Activated naive CD8-positive, alpha-beta T cell treated with anti-CD3 and anti-CD28 coated beads, Interleukin-2, amount 10 ng/mL, durations not matched to agents 7 days and 5 days (primary cell): Measurements from ENCODE around the gene COL5A2. TPM values are rescaled to one million over a fixed set of nuclear protein-coding genes. Genes with fewer than 3 reads are reported as not detected.

ENCODE experiments used
- ATAC-seq: fragments of 150-1000 bp; cut with Tn5 transposase; one replicate; pipeline ENCODE4 v1.10.0; 2021; ENCODE audit warnings: low read depth, moderate library complexity
- POLR2A ChIA-PET: fragments of 350-600 bp; sonication (Branson Sonifier 250); formaldehyde crosslinking; loops from one replicate; lab custom pipeline; 2021; ENCODE audit warnings: antibody characterized with exemption; lab: Charles Lee
- DNase-seq: peaks from one replicate; pipeline ENCODE4 v3.0.0; 2021
- H3K27ac Mint-ChIP-seq: one replicate; pipeline ENCODE4 v1.8.0; 2022; ENCODE audit warnings: mild to moderate bottlenecking, mixed read lengths
- H3K27me3 Mint-ChIP-seq: one replicate; pipeline ENCODE4 v1.8.0; 2022; ENCODE audit warnings: mild to moderate bottlenecking, moderate library complexity, mixed read lengths
- H3K36me3 Mint-ChIP-seq: one replicate; pipeline ENCODE4 v1.8.0; 2021; ENCODE audit warnings: mild to moderate bottlenecking, mixed read lengths
- H3K4me1 Mint-ChIP-seq: one replicate; pipeline ENCODE4 v1.8.0; 2021; ENCODE audit warnings: mixed read lengths
- H3K4me3 Mint-ChIP-seq: one replicate; pipeline ENCODE4 v1.8.0; 2022; ENCODE audit warnings: mild to moderate bottlenecking, moderate library complexity, mixed read lengths
- H3K9me3 Mint-ChIP-seq: one replicate; pipeline ENCODE4 v1.8.0; 2021; ENCODE audit warnings: mixed read lengths
- total RNA-seq, 2 experiments: library from RNA; stranded (reverse); gene quantifications; one replicate each; pipeline ENCODE4 v1.2.3, GENCODE V29; 2021

The COL5A2 gene
- total RNA-seq, 2 experiments from 2014 or later, result 2.2 to 2.3 TPM

GRCh38 chr2:189127756-189128155 is 51.8 kb downstream of the COL5A2 start:
- ATAC-seq (no peak), DNase-seq (no peak)
- Mint-ChIP-seq H3K27ac (no peak overlapping the region), H3K4me3 (no peak overlapping the region), H3K36me3 (no peaks in the 10 kb centered on the region), H3K9me3 (no peaks in the 10 kb centered on the region), H3K27me3 (no peaks in the 10 kb centered on the region), H3K4me1 (no peaks in the 10 kb centered on the region)
- POLR2A ChIA-PET, result no interaction called here

DNA sequence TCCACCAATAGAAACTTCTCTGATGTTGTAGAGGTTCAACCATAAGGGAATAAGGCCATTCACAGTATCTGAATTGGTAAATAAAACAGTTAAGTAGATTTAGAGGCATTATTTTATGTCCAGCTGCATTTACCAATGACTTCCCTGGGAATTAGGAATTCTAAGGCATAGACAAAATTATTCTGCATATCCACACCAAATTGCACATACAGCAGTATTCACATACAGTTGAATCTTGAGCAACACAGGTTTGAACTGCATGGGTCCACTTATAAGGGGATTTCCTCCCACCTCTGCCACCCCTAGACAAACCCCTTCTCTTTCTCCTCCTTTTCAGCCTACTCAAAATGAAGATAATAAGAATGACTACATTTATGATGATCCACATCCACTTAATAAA is 54.4 kb downstream of the COL5A2 start:
- POLR2A ChIA-PET, result no interaction called here
- ATAC-seq (no peak), DNase-seq (no peak)
- H3K4me1 Mint-ChIP-seq, result no peaks in the 10 kb centered on the region
- no peak overlapping the region for H3K4me3 Mint-ChIP-seq
- no peaks in the 10 kb centered on the region for H3K9me3 Mint-ChIP-seq
- no peak overlapping the region for H3K27ac Mint-ChIP-seq
- no peaks in the 10 kb centered on the region for H3K27me3 Mint-ChIP-seq
- no peaks in the 10 kb centered on the region for H3K36me3 Mint-ChIP-seq

- no peak for ATAC-seq
- POLR2A ChIA-PET, result no interaction called here
- no peak overlapping the region for H3K27ac Mint-ChIP-seq
These were observed 55.4 kb downstream of the COL5A2 start for GRCh38 chr2:189124175-189124574.

GRCh38 chr2:189118386-189118785 is 61.2 kb downstream of the COL5A2 start:
- no peaks in the 10 kb centered on the region for H3K4me1 Mint-ChIP-seq
- DNase-seq, result no peak
- H3K27ac Mint-ChIP-seq, result no peak overlapping the region
- H3K27me3 Mint-ChIP-seq, result peaks cover 2% of the 10 kb centered on the region
- POLR2A ChIA-PET, result no interaction called here
- H3K36me3 Mint-ChIP-seq, result no peaks in the 10 kb centered on the region
- no peak overlapping the region for H3K4me3 Mint-ChIP-seq
- H3K9me3 Mint-ChIP-seq, result no peaks in the 10 kb centered on the region
- no peak for ATAC-seq

More at GRCh38 chr2:189124175-189124574, 55.4 kb downstream of the COL5A2 start:
- Mint-ChIP-seq H3K9me3 (no peaks in the 10 kb centered on the region), H3K27me3 (no peaks in the 10 kb centered on the region), H3K4me3 (no peak overlapping the region), H3K36me3 (no peaks in the 10 kb centered on the region), H3K4me1 (no peaks in the 10 kb centered on the region)
- DNase-seq, result no peak

DNA sequence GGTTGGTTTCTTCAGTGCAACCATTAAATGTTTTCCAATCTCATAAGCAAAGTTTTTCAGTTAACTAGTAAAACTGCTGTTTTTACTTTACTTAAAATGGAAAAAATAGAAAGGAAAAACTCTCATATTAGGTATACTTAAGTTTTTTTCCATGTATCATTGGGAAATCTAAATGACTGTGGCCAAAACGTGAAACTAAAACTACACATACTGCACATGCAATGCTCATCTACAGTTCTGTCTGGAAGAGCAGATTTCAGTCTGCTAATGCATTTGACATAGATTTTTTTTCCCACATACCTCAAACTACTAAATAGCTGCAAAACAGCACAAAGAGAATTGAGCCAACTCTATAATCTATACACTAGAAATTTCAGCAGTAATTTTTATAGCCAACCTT is 62.6 kb downstream of the COL5A2 start:
- H3K4me3 Mint-ChIP-seq, result no peak overlapping the region
- ATAC-seq, result no peak
- no peaks in the 10 kb centered on the region for H3K36me3 Mint-ChIP-seq
- POLR2A ChIA-PET, result no interaction called here
- no peaks in the 10 kb centered on the region for H3K4me1 Mint-ChIP-seq
- H3K9me3 Mint-ChIP-seq, result no peaks in the 10 kb centered on the region
- H3K27ac Mint-ChIP-seq, result no peak overlapping the region
- no peak for DNase-seq
- peaks cover 2% of the 10 kb centered on the region for H3K27me3 Mint-ChIP-seq

DNA sequence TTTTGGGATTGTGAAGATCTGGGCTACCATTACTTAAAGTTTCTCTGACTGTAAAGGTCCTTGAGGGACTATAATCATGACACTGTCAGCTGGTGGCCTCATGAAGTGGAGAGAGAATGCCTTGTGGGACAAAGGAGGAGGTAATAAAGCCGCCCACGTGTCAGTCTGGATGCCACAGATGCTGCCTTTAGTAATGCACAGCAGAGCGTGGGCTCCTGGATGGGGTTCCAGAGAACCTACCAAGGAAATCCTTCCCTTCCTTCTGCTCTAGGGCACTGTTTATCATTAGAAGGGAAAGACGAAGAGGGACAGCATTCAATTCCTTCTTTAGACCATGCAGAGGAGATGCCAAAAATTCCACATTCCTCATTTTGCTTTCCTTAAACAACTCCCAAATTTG is 63.5 kb downstream of the COL5A2 start:
- DNase-seq, result no peak
- POLR2A ChIA-PET, result no interaction called here
- Mint-ChIP-seq H3K36me3 (no peaks in the 10 kb centered on the region), H3K27ac (no peak overlapping the region), H3K4me1 (no peaks in the 10 kb centered on the region), H3K9me3 (no peaks in the 10 kb centered on the region), H3K27me3 (peaks cover 2% of the 10 kb centered on the region), H3K4me3 (no peak overlapping the region)
- ATAC-seq, result no peak

GRCh38 chr2:189115126-189115525 is 64.4 kb downstream of the COL5A2 start:
- H3K4me1 Mint-ChIP-seq, result no peaks in the 10 kb centered on the region
- no peak for ATAC-seq
- no peak for DNase-seq
- H3K36me3 Mint-ChIP-seq, result no peaks in the 10 kb centered on the region
- no peak overlapping the region for H3K4me3 Mint-ChIP-seq
- POLR2A ChIA-PET, result no interaction called here
- H3K27ac Mint-ChIP-seq, result no peak overlapping the region
- H3K9me3 Mint-ChIP-seq, result no peaks in the 10 kb centered on the region
- H3K27me3 Mint-ChIP-seq, result peaks cover 2% of the 10 kb centered on the region

DNA sequence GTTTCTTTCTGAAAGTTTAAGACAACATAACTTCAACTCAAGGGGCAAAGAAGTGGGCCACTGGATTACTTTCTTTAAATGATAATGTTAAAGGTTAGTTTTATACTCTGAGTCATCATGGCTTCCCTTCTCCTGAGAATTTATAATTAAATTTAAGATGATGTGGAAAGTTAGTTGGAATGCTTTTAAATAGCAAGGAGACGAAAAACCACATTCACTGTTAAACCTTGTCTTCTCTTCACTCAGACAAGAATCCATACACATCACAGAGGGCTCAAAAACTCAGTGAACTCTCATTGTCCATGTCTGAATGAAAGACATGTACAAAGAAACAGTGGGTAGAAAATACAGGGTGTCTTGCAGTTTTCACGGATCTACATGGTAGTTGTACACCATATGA is 65.6 kb downstream of the COL5A2 start:
- no peak for ATAC-seq
- Mint-ChIP-seq H3K4me3 (no peak overlapping the region), H3K36me3 (no peaks in the 10 kb centered on the region), H3K27ac (no peak overlapping the region), H3K27me3 (peaks cover under 1% of the 10 kb centered on the region), H3K4me1 (no peaks in the 10 kb centered on the region), H3K9me3 (no peaks in the 10 kb centered on the region)
- POLR2A ChIA-PET, result no interaction called here
- no peak for DNase-seq

- Mint-ChIP-seq H3K36me3 (no peaks in the 10 kb centered on the region), H3K27ac (no peak overlapping the region), H3K9me3 (no peaks in the 10 kb centered on the region), H3K4me1 (no peaks in the 10 kb centered on the region), H3K4me3 (no peak overlapping the region), H3K27me3 (no peaks in the 10 kb centered on the region)
- ATAC-seq, result no peak
- POLR2A ChIA-PET, result no interaction called here
- no peak for DNase-seq
These were observed 68.4 kb downstream of the COL5A2 start for GRCh38 chr2:189111063-189111715.

- no peak overlapping the region for H3K27ac Mint-ChIP-seq
- no peak overlapping the region for H3K4me3 Mint-ChIP-seq
- no peaks in the 10 kb centered on the region for H3K27me3 Mint-ChIP-seq
- no peaks in the 10 kb centered on the region for H3K36me3 Mint-ChIP-seq
- no peaks in the 10 kb centered on the region for H3K9me3 Mint-ChIP-seq
- ATAC-seq, result no peak
- DNase-seq, result no peak
- H3K4me1 Mint-ChIP-seq, result peaks cover 3% of the 10 kb centered on the region
- POLR2A ChIA-PET, result no interaction called here
These were observed 69.6 kb downstream of the COL5A2 start for GRCh38 chr2:189109921-189110397.

DNA sequence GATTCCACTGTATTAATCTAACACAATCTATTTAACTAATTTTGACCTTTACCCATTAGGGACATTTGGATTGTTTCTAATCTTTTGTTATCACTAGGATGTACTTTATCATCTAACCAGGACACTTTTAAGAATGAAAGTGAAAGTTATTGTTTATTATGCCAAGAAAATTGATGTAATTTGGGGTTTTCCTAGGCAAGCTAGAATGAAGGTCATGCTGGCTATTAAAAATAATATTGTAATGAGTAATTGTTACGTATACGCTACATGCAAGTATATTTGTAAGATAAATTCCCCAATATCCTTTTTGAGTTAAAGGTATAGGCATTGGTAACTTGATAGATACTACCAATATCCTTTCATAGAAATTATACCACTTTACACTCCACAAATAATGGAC is 74.6 kb downstream of the COL5A2 start:
- Mint-ChIP-seq H3K9me3 (no peaks in the 10 kb centered on the region), H3K27me3 (no peaks in the 10 kb centered on the region), H3K4me1 (peaks cover 4% of the 10 kb centered on the region), H3K36me3 (no peaks in the 10 kb centered on the region), H3K27ac (no peak overlapping the region), H3K4me3 (no peak overlapping the region)
- POLR2A ChIA-PET, result no interaction called here
- no peak for DNase-seq
- no peak for ATAC-seq

GRCh38 chr2:189102735-189103134 is 76.8 kb downstream of the COL5A2 start:
- POLR2A ChIA-PET, result no interaction called here
- Mint-ChIP-seq H3K27ac (no peak overlapping the region), H3K4me3 (no peak overlapping the region), H3K36me3 (no peaks in the 10 kb centered on the region), H3K4me1 (peaks cover 4% of the 10 kb centered on the region), H3K27me3 (no peaks in the 10 kb centered on the region), H3K9me3 (no peaks in the 10 kb centered on the region)
- no peak for DNase-seq
- no peak for ATAC-seq

DNA sequence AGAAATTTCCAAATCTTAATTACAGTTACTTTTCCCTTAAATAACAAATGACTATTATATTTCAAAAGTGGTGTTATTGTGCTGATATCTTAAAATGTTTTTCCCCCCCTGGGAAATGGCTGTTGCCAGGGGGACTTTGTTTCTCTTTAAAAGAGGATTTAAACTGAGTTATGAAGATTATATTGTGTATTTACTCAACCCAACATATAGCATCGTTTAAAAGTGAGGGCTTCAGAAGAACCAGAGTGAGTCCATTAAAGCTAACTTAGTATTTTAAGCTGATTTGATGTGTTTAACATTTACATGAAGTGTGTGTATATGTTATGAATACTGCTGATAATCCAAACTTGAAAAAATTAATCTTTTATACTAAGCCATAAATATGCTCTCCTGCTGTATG is 81.6 kb downstream of the COL5A2 start:
- Mint-ChIP-seq H3K9me3 (no peaks in the 10 kb centered on the region), H3K27ac (no peak overlapping the region), H3K4me1 (peaks cover 2% of the 10 kb centered on the region), H3K36me3 (no peaks in the 10 kb centered on the region), H3K4me3 (no peak overlapping the region), H3K27me3 (no peaks in the 10 kb centered on the region)
- ATAC-seq, result no peak
- POLR2A ChIA-PET, result no interaction called here
- DNase-seq, result no peak

DNA sequence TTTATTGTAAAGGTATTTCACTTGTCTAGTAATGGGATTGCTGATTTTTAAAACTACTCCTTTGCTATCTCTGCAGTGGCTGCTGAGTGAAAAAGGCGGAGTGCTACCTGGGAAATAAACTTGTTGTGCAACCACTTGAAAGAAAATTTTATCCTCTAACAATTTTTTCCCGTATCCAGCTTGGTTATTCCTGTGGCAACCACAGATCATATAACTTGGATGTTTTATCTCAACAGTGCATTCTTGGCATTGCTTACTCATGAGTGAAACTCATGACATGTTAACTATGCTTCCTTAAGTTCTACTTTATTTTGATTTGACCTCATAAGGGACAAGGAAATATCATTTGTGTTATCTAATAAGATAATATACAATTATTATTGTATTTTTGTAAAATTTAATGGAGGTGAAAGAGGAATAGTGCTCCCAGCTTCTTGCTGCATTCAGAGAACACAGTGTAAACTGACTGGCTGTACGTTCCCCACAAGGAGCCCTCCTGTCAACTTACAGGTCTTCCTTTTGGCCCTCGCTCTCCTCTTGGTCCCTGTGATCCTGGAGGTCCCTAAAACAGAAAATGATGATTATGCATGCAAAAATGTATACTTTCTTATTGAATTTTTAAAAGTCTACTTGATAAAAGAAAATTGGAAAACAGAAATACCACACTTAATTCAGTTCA is 82.7 kb downstream of the COL5A2 start:
- H3K4me1 Mint-ChIP-seq, result peaks cover 2% of the 10 kb centered on the region
- POLR2A ChIA-PET, result interaction anchor here (0.6 kb wide), 1 partner anchor 82 kb away, joined by 3 read pairs; the partner anchor contains the start of gene COL5A2
- no peaks in the 10 kb centered on the region for H3K36me3 Mint-ChIP-seq
- ATAC-seq (no peak), DNase-seq (no peak)
- H3K9me3 Mint-ChIP-seq, result no peaks in the 10 kb centered on the region
- no peaks in the 10 kb centered on the region for H3K27me3 Mint-ChIP-seq
- no peak overlapping the region for H3K4me3 Mint-ChIP-seq
- H3K27ac Mint-ChIP-seq, result no peak overlapping the region
